Heart left ventricle (tissue), 16 donors: ENCODE measurements around the gene LMF1. TPM values are rescaled to one million over a fixed set of nuclear protein-coding genes. Genes with fewer than 3 reads are reported as not detected.
A peak's percentile ranks its signal among the peaks of the same experiment; 100 is the strongest.

Source experiments
- ATAC-seq, 4 donors: fragments of 200-7000 bp; cut with Tn5 transposase; one replicate each; pipeline ENCODE4 v1.9.1; 2020 to 2022; ENCODE audit warnings: moderate library complexity in 4 of 4, mild to moderate bottlenecking in 3 of 4, moderate number of reproducible peaks in 1 of 4
- DNase-seq, 5 donors: peaks; one replicate each; pipeline ENCODE4 v3.0.0-alpha.2; 2020
- H3K27ac ChIP-seq, 12 donors: fragments of 200-600 bp; sonication (generic) in 4 of 12; one replicate each; pipeline versions ENCODE4 v1.5.0 to v1.8.0; 2016 to 2022; ENCODE audit warnings: mild to moderate bottlenecking in 2 of 12
- H3K27me3 ChIP-seq, 9 donors: fragments of 200-600 bp; sonication (generic) in 2 of 9; one replicate each; pipeline versions ENCODE4 v1.5.1 to v1.8.0; 2016 to 2022; ENCODE audit warnings: mild to moderate bottlenecking in 3 of 9
- H3K36me3 ChIP-seq, 9 donors: fragments of 200-600 bp; sonication (generic) in 2 of 9; one replicate each; pipeline versions ENCODE4 v1.5.0 to v1.8.0; 2018 to 2022; ENCODE audit warnings: mild to moderate bottlenecking in 2 of 9
- H3K4me1 ChIP-seq, 12 donors: fragments of 200-600 bp; sonication (generic) in 4 of 12; one replicate each; pipeline versions ENCODE4 v1.5.0 to v1.8.0; 2016 to 2022; ENCODE audit warnings: mild to moderate bottlenecking in 3 of 12
- H3K4me3 ChIP-seq, 12 donors: fragments of 200-600 bp; sonication (generic) in 4 of 12; one replicate each; pipeline versions ENCODE4 v1.5.0 to v1.8.0; 2017 to 2022; ENCODE audit warnings: mild to moderate bottlenecking in 9 of 12, moderate library complexity in 4 of 12
- H3K9me3 ChIP-seq, 12 donors: fragments of 200-600 bp; sonication (generic) in 4 of 12; one replicate each; pipeline versions ENCODE4 v1.5.0 to v1.8.0; 2016 to 2022; ENCODE audit warnings: mild to moderate bottlenecking in 1 of 12
- POLR2A ChIP-seq, 2 donors: fragments of 450-650 bp; IDR thresholded peaks; one replicate each; pipeline ENCODE4 v1.6.1; 2017; ENCODE audit warnings: antibody characterized with exemption in 2 of 2, mild to moderate bottlenecking in 2 of 2, moderate library complexity in 2 of 2
- WGBS, 4 donors: extraction: QIAGEN DNeasy Blood & Tissue Kit in 2 of 4; methylation state at CpG; one replicate each; pipeline versions ENCODE4 v1.1.5 to v1.1.7; 2013 to 2018; 5-methylcytosine and 5-hydroxymethylcytosine counted together
- intact Hi-C, 10 donors: fragments of 100-400 bp; cut with DNase I; formaldehyde crosslinking; loops; one replicate each; pipeline versions ENCODE4 v1.11.1 to v1.14.2; 2022
- polyA plus RNA-seq, 2 donors: library from polyadenylated mRNA; stranded (reverse); fragments of 200-250 nt; gene quantifications; one replicate each; pipeline ENCODE4 v1.2.3, GENCODE V29; 2013
- total RNA-seq, 9 donors: library from RNA; depleted of rRNA in 2 of 9; stranded (reverse); fragments of >200 nt in 2 of 9; fragmentation: NEBNext Ultra II Directional in 3 of 9; extraction: Animal tissue kit (Norgen Biotek cat#: 25700) in 3 of 9; gene quantifications; one replicate each; pipeline versions ENCODE4 v1.1.0 to v1.2.4, GENCODE V29; 2016 to 2023
- TF ChIP-seq, protein P1 (sequence below), 12 donors: fragments of 200-600 bp; sonication (generic) in 4 of 12; IDR thresholded peaks; one replicate each; pipeline versions ENCODE4 v1.5.0 to v1.8.0; 2018 to 2022; ENCODE audit warnings: antibody characterized with exemption in 12 of 12, mild to moderate bottlenecking in 5 of 12
- donor health status: ischemic (EF 13 %, LVEDD 7.1; RV severe dilation, severe dysfunction).
- donor health status: healthy with polysubstance abuse.
- donor health status: DM: no; HTN: yes; CAD: no.
- donor health status: DM: no; HTN: no; CAD: no.
- donor health status: ischemic (EF 25% LVEDD 6.9; RV normal size, moderate dysfunction).
- donor health status: ischemic (EF 25% LVEDD 5.7; RV mildly dilated, moderate dysfunction).
- donor health status: healthy.
- donor health status: DM: yes; HTN: yes; CAD: no.
- donor health status: ischemic (EF 35%, LVEDD 5.7; RV mildly dilated, moderate dysfunction).
- donor health status: nonischemic (EF 11% LVEDD 7.7; RV severe dilation, severe dysfunction).
- donor health status: DM: yes; HTN: yes; CAD: no.
- donor health status: PGD.
- donor health status: ischemic (EF 29% LVEDD 5.4; RV normal size, mild dysfunction).
- donor health status: nonischemic (EF 23%, LVEDD 6.1; RV moderate dilation, normal function).

LMF1 gene
- total and polyA plus RNA-seq, 11 donors: 4.3 to 19.2 (median 7.1) TPM

DNA sequence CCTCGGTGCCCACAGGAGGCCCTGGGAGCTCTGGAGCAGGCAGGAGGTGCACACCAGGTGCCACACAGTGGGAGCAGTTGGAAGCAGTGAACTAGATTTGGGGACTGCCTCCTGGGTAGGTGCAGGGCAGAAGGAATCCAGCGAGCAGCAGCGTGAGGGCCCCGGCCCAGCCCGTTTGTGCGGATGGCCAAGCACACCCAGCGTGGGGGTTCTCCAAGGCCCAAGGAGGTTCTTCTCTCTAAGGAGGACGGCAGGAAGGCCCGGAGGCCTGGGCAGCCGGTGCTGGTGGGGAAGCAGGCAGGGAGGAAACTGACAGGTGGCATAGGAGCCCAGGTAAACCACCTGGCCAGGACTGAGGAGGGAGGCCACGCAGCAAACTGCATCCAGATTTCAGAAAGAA is 27.8 kb upstream of the LMF1 start:
- H3K4me3 ChIP-seq: no peak overlapping the region
- ATAC-seq (no peak), DNase-seq (no peak)
- intact Hi-C loops: no loop called here
- peaks cover 0 to 43% (median 8%) of the 10 kb centered on the region in 9 donors for H3K27me3 ChIP-seq
- no peak overlapping the region for H3K27ac ChIP-seq
- H3K4me1 ChIP-seq: peaks cover 0 to 8% (median 3%) of the 10 kb centered on the region in 12 donors
- 84 to 90% (median 88%) methylated on average over 11 of the region's 11 CpGs for WGBS, 4 donors
- no peaks in the 10 kb centered on the region for H3K36me3 ChIP-seq
- H3K9me3 ChIP-seq: peaks cover 0 to 23% (median 17%) of the 10 kb centered on the region in 12 donors
- TF ChIP-seq, protein P1, sequence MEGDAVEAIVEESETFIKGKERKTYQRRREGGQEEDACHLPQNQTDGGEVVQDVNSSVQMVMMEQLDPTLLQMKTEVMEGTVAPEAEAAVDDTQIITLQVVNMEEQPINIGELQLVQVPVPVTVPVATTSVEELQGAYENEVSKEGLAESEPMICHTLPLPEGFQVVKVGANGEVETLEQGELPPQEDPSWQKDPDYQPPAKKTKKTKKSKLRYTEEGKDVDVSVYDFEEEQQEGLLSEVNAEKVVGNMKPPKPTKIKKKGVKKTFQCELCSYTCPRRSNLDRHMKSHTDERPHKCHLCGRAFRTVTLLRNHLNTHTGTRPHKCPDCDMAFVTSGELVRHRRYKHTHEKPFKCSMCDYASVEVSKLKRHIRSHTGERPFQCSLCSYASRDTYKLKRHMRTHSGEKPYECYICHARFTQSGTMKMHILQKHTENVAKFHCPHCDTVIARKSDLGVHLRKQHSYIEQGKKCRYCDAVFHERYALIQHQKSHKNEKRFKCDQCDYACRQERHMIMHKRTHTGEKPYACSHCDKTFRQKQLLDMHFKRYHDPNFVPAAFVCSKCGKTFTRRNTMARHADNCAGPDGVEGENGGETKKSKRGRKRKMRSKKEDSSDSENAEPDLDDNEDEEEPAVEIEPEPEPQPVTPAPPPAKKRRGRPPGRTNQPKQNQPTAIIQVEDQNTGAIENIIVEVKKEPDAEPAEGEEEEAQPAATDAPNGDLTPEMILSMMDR (IDR thresholded peaks at IDR 0.05): no peak
- TF ChIP-seq POLR2A (IDR thresholded peaks at IDR 0.05): no peak

DNA sequence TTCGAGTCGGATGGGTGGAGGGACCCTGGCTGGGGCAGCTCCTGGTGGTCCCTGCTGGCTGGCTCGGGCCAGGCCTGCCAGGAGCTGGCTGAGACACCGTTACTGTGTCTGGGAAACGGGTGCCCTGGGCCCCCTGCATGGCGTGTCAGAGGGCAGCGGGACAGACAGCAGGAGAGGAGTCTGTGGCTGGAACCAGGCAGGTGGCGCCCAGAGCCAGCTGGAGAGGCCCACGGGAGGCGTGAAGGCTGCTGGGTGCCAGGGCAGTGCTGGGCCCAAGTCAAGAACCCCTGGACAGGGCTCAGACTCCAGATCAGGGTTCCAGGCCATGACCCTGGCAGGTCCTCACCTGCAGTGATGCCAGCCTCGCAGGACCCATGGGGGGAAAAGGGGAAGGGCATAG is 27.4 kb upstream of the LMF1 start:
- WGBS, 4 donors: 75 to 78% (median 77%) methylated on average over 11 of the region's 11 CpGs
- ATAC-seq (no peak), DNase-seq (no peak)
- TF ChIP-seq, protein P1 (IDR thresholded peaks at IDR 0.05): no peak
- TF ChIP-seq POLR2A (IDR thresholded peaks at IDR 0.05): no peak
- intact Hi-C loops: no loop called here
- Histone ChIP-seq H3K4me1 (peaks cover 0 to 8% (median 2%) of the 10 kb centered on the region in 12 donors), H3K27me3 (peaks cover 0 to 43% (median 8%) of the 10 kb centered on the region in 9 donors), H3K4me3 (peak overlapping the region in 5 of 12 donors; percentile 10 to 43 (median 27)), H3K27ac (peak overlapping the region in 6 of 12 donors; percentile 15 to 53 (median 45)), H3K9me3 (peaks cover 0 to 23% (median 17%) of the 10 kb centered on the region in 12 donors), H3K36me3 (no peaks in the 10 kb centered on the region)

DNA sequence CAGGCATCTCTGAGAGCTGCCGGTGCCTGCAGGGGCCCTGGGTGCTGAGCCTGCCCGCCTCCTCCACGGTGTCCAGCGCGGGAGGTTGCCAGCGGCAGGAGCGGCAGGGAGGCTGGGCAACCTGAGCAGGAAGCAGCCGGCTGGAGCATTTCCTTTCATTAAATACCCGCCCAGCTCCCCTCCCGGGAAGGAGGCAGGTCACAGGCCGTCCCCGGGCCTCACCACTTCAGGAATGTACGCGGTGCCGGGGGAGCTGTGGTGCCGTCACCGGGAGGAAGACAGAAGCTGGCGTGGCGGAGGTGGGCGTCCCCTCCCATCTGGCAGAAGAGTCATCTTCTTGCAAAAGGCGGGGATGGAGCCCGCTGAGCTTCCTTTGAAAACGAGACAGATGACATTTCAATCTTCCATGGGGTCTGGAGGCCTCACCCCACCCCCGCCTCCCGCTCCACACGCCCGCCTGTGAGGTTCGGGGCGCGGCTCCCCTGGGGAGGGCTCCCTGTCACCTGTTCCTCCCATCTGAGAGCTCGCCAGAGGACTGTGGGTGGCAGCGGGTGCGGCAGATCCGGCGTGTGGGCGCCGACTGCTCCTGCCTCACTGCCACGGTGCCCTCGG is 26.8 kb upstream of the LMF1 start:
- intact Hi-C loops: no loop called here
- peak overlapping the region in 10 of 12 donors; percentile 15 to 53 (median 41) for H3K27ac ChIP-seq
- H3K36me3 ChIP-seq: no peaks in the 10 kb centered on the region
- H3K27me3 ChIP-seq: peaks cover 0 to 43% (median 6%) of the 10 kb centered on the region in 9 donors
- peaks cover 0 to 8% (median 0%) of the 10 kb centered on the region in 12 donors for H3K4me1 ChIP-seq
- no peak for TF ChIP-seq POLR2A (IDR thresholded peaks at IDR 0.05)
- TF ChIP-seq, protein P1 (IDR thresholded peaks at IDR 0.05): no peak
- ATAC-seq (peak in 3 of 4 donors; percentile 71 to 91 (median 75)), DNase-seq (peak in 3 of 5 donors; percentile 54 to 63 (median 57))
- H3K4me3 ChIP-seq: peak overlapping the region in 9 of 12 donors; percentile 4 to 43 (median 27)
- 28 to 59% (median 41%) methylated on average over 20 to 39 of the region's 39 CpGs for WGBS, 4 donors
- H3K9me3 ChIP-seq: peaks cover 0 to 23% (median 17%) of the 10 kb centered on the region in 12 donors

DNA sequence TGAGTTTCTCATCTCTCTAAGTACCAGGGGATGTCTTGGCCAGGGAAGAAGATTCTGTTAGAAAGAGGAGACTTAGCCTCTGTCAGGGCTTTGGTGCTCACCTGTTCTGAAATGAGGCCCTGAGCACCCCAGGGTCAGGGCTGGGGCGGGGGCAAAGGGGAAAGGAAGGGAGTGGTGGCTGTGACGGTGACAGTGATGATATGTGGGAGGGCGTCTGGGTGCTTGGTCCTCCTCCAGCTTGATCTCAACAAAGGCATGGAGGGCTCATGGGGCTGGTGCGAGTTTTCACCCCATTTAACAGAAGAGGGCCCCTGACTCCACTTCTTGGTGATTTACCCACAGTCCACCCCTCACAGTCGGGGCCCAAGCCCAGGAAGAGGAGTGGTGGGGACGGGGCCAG is 25.9 kb upstream of the LMF1 start:
- H3K27ac ChIP-seq: peak overlapping the region in 3 of 12 donors; percentile 38 to 49 (median 46)
- TF ChIP-seq, protein P1 (IDR thresholded peaks at IDR 0.05): no peak
- no peak for TF ChIP-seq POLR2A (IDR thresholded peaks at IDR 0.05)
- peaks cover 0 to 23% (median 17%) of the 10 kb centered on the region in 12 donors for H3K9me3 ChIP-seq
- peaks cover 0 to 8% (median 0%) of the 10 kb centered on the region in 12 donors for H3K4me1 ChIP-seq
- DNase-seq (no peak), ATAC-seq (no peak)
- peaks cover 0 to 38% (median 6%) of the 10 kb centered on the region in 9 donors for H3K27me3 ChIP-seq
- 56 to 77% (median 61%) methylated on average over 6 of the region's 6 CpGs for WGBS, 4 donors
- intact Hi-C loops: no loop called here
- H3K4me3 ChIP-seq: no peak overlapping the region
- H3K36me3 ChIP-seq: no peaks in the 10 kb centered on the region
